Esophagus mucosa (tissue), 1 donor: ENCODE measurements around the gene MTHFS. TPM values are rescaled to one million over a fixed set of nuclear protein-coding genes. Genes with fewer than 3 reads are reported as not detected.
A peak's percentile ranks its signal among the peaks of the same experiment; 100 is the strongest.

Source experiments
- ATAC-seq: fragments of 200-7000 bp; cut with Tn5 transposase; one replicate; pipeline ENCODE4 v1.9.1; 2020
- total RNA-seq: library from RNA; stranded (reverse); gene quantifications from one replicate; pipeline ENCODE4 v1.2.4, GENCODE V29; 2023
- donor health status: DM: yes; HTN: yes; CAD: no.

Gene MTHFS
- total RNA-seq, 1 donor from 2014 or later = 16.0 TPM

DNA sequence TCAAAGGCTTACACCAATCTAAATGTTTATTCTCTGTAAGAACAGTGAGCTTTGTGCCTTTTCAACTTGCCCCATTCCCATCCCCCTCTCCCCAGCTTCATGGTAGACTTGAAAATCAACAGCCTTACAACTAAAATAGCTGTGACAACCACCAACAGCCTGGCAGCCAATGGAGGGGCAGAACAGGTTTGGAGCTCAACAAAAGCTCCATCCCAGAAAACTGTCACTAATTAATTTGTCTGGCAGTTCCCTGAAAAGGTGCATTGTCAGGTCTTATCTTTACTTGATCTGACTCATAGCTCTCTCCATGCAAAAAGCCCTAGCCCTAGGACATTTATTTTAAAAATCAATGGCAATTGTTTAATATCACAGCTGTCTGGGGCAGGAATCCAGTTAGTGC is 22.6 kb downstream of the MTHFS start:
- no peak for ATAC-seq

DNA sequence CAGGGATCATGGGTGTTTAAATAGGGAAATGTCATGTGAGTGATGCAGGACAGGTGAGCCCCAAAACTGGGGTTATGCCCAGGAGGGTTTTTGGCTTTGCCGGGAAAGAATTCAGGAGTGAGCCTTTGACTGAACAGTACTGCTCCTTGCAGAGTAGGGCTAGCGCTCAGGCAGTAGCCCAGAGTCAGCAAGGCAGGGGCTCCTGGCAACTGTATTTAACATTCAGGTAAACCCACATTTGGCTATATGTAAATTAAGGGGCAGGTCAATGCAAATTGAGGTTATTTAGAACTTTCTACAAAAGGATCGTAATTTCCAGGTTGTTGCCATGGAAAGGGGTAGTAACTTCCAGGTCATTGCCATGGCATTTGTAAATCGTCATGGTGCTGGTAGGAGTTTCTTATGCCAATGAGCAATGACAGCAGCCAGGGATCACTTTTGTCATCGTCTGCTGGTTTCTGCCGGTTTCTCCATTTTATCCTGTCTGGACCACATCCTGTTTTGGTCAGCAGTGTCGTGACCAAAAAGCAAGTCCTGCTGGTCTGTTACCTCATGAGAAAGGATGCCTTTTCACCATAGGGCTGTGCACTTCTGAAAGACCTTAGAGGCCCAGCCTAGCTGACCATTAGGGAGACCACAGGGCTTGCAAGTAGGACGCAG is 24.3 kb downstream of the MTHFS start:
- peak; percentile 42 for ATAC-seq

DNA sequence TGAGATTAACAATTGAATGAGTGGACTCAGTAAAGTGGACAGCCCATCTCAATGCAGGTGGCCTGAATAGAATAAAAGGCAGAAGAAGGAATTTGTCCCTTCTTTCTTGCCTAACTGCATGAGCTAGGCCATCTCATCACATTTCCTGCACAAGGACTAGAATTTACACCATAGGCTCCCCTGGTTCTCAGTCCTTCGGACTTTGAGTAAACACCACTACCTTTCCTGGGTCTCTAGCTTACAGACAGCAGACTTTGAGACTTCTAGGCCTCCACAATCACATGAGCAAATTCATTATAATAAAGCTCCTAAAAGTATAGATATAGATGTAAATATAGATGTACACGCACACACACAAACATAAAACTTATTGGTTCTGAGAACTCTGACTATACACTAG is 28.3 kb downstream of the MTHFS start:
- ATAC-seq = no peak

DNA sequence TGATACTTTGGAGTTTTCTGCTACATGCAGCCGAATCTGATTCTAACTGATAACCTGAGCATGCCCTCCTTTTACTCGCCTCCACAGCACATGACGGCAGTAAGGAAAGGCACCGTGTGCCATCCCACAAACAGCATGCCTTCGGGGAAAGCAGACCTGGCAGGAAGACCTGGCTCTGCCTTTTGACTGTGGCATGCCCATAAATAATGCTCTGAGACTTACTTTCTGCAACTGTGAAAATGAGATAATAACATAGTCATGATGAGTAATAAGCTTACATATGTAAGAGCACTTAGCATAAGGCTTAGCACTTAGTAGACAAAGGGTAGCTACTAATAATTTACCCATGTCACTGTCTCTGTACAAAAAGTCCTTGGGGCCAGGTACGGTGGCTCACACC is 32.9 kb downstream of the MTHFS start:
- peak; percentile 90 for ATAC-seq

DNA sequence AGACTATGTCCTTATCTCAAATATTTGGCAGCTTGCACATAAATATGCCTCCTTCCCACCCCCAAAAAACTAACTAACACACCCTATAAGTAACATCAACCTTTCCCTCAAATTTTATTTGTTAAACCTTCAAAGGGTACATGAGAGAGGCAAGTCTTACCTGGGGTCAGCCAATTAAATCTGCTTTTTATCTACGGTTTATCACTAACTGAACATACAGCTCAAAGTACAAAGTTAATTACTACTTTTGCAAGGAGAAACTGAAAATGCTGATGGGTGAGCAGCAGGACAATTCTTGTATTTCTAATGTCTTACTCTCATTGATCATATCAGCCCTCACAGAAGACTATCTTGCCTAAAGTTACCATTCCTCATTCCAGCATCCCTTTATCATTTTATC is 34.6 kb downstream of the MTHFS start:
- ATAC-seq = no peak

DNA sequence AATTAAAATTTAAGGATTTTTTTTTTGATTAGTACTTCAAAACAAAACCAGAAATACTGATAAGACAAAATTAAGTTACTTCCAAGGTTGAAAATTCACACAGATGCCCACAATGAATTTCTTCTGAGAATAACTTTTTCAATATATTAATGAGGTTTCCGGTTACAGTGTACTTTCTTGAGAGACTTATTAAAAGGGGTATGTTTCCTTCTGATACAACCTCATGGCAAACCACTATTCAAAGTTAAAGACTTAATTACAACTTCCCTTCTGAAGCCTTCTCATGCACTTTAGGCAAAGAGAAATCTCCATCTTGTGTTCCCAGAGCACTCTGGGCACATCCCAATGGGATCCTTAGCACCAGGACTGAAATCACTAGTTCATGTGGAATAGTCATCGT is 36.2 kb downstream of the MTHFS start:
- ATAC-seq = no peak

DNA sequence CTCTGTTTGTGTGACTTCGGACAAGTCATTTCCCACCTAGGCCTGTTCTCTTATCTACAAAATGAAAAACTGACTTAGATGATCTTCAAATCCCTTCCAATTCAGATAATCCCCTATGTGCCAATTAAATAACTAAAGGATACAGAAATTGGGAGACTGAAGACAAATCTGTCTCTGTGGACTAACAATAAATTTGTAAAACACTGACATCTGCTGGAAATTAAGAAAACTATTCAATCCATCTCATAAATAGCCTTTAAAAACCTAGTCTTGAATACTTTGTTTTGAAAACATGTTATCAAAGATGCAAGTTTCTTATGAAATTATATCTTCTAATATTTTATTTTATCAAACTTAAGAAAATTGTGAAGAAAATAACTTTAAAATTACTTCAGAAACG is 38.3 kb downstream of the MTHFS start:
- no peak for ATAC-seq

DNA sequence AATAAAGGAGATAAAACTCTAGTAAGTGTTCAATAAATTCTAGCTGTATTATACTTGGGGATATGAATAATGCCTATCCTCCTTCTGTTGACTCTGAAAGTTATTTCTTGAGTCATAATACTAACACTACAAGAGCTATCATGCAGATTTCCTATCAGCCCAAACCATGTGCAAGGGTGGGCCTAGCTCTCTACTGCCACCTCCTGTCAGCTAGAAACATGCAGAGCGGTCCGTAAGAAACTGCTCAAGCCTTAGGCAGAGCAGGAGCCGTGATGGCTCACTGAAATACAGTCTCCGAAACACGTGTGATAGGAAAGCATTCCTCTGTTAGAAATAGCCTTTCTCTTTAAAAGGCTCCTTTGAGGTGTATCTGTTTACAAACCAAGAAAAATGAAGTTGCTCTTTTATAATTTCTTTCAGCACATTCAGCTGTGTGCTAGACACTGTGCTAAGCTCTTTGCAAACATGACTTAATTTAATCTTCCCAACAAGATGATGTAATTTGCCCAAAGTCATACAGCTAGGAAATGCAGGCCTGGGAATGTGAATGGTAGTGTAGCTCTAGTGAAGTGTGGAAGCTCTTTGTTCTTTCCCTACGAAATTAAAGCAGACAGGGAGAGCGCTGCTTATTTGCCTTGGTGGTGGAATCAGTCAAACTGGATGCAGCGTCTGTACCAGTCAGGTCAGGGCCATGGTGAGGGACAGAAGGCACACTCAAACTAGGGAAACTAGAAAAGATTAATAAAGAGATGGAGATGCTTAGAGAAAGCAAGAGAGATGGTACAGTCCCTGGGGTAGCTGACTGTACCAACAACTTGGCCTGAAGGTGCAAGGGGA is 43.1 kb downstream of the MTHFS start:
- peak; percentile 96 for ATAC-seq

DNA sequence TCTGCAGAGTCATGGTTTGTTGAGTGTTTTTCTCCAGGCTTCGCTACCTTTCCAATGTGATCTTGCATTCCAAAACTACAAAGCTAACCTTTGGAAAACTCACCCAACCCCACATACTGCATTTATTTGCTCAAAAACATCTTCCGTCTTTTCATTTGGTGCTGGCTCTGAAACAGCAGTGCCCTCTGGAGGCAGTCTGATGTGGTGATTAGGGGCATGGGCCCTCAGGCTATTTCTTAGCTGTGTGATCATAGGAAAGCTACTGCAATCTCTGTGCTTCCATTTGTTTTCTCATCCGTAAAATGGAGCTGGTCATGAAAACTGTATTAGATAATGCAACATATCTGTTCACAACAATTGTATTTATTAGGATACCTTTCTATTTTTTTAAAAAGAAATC is 47.0 kb downstream of the MTHFS start:
- ATAC-seq = no peak

DNA sequence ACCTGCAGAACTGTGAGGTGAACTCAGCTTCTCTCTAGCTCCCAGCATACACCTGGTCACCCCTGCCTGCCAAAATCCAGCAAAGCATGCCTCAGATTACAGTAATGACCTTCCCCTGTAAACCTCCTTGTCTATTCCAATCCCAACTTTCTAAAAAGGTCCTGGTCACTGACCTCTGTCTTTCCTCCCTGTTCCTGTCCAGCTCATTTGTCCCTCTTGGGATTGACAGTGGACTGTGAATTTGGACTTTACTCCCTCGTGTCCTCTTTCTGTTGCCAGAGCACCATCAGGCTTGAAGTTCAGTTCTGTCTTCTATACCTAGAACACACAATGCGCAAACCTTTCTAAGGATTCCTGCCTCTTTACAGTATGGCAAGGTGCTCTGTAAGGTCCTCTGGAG is 50.3 kb downstream of the MTHFS start:
- ATAC-seq = no peak

DNA sequence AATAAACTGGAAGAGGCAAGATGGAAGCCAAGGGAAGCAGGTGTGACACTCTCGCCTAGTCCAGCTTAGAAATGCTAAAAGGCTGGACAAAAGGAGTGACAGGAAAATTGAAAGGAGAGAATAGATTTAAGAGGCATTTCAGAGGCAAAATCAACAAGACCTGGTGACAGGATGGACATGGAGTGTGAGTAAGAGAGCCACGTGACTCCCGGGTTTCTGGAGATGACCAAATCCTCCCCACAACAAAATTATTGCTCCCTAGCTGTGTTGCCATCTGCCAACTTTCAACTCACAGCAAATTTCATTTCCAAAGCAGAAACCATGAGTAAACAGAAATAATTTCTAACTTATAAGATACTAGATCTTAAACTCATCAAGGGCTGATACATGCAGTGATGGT is 52.6 kb downstream of the MTHFS start:
- no peak for ATAC-seq

DNA sequence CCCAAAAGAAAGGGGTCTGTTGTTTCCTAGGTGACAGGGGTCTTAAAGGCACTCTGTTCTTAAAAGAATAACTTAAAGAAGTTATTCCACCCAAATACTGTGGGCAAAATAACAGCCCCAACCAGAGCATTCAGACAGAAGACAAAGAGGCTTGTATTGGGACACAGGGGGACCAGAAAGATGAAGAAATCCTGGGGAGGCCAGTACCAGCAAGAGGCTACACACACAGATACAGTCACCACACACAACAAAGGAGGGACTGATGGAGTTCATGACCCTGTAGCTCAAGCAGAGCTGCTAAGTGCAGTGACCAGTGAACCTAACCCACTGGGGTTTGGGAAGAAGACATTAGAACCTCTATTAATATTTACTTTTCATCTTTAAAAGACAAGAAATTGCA is 59.0 kb downstream of the MTHFS start:
- ATAC-seq = no peak

DNA sequence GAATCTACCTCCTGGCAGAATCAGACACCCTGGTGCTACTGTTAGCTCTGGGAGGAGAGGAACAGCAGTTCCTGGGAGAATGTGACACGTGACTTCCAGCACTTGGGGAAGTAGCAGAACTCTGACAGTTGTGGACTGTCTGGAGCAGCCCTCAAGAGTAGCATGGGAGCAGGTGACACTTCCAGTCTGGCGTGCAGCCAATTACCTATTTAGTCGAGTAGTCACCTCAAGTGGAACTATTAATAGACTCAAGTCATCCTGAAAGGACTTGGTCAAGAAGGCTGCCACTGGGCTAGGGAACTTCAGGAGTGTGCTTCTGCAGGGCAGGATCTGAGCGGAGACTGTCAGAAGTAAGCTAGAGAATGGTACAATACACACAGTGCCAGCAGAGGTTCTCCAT is 62.3 kb downstream of the MTHFS start:
- no peak for ATAC-seq

DNA sequence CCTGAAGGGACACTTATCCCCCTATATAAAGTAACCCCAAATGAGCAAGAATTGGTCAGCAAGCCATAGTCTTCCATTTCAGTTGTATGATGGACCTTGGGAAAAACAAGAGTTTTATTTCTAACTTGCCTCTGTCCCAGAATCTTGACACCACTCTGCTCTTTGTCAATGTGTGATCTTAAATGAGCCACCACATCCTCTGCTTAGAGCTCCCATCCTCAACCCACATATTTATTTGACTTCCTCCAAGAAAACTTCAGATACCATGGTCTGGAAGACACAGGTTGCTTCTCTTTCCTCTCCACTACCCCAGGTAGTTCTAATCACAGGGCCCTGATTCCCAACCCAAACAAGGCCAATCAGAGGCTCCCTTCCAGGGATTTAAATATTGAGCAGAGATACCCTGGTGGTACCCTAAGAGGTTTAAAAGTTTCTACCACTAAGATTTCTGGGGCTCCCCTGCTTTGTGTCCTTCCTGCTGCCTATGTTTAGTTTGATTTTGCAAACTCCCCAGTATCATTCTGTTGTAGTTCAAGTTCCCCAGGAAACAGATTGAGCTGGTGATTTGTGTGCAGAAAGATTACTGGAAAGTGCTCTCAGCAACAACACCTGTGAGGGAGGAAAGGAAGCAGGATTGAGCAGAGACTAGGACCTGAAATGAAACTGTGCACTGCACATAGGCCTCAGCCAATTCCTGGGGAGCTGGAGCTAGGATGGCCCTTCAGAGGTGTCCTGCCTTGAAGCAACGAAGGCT is 64.3 kb downstream of the MTHFS start:
- ATAC-seq = no peak

DNA sequence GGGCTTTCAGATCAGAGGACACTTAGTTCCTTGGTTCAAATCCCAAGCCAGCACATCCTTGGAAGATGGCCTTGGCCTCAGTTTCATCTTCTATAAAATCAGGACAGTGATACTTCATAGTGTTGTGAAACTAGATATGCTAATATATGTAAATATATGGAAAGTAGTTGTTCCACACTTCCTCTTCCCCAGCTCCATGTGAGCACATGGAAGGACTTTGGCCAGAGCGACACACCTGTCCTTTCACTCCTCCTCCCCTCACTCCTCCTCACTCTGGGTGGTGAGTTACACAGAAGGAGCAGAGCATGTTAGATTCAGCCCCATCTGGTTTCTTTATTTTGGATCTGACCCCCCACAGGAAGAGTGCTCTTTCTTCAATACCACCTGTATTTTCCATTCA is 65.2 kb downstream of the MTHFS start:
- ATAC-seq = no peak

DNA sequence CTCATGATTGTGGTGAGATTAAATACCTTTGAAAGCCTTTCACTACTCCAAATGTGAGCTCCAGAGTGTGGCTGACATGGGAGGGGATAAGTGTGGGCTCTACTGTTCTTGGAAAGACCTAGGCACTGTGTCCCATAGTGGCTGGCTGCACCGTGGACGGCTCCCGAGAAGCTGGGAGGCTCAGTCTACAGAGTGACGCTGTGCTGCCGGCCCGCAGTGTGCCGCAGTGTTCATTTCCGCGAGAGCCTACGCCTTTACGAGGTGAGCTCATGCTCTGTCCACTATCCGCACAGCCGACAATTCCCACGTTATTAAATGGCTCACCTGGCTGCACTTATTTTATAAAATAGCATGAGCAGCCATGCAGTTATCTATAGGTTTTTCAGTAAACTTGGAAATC is 66.9 kb downstream of the MTHFS start:
- ATAC-seq = no peak

DNA sequence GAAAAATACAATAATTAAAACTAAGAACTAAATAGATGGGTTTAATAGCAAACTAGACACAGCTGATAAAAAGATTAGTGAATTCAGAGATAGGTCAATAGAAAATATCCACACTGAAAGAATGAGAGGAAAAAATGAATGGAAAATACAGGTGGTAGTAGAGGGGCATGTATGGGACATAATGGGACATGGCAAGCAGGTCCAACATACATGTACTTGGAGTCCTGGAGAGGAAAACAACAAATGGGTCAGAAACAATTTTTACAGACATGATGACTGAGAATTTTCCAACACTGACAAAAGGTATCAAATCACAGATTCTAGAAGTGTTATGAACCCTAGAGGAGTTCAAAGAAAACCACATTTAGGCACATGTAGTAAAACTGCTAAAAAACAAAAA is 68.4 kb downstream of the MTHFS start:
- no peak for ATAC-seq

DNA sequence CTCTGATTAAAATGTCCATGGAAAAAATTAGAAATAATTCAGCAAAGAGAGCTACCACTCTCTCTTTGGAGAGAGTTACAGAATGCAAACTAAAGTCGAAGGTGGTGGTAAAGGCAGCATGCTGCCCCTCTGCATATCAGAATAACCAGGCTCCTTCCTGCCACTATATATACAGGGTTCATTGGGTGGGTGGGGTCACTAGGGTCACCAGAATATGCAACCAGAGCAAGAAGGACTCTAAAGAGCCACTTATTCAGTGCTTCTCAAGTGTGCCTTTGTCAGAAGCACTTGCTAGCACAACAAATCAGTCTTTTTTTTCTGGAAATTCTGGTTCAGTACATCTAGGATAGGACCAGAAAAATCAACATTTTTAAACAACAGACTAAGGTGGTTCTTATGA is 70.0 kb downstream of the MTHFS start:
- ATAC-seq = no peak

DNA sequence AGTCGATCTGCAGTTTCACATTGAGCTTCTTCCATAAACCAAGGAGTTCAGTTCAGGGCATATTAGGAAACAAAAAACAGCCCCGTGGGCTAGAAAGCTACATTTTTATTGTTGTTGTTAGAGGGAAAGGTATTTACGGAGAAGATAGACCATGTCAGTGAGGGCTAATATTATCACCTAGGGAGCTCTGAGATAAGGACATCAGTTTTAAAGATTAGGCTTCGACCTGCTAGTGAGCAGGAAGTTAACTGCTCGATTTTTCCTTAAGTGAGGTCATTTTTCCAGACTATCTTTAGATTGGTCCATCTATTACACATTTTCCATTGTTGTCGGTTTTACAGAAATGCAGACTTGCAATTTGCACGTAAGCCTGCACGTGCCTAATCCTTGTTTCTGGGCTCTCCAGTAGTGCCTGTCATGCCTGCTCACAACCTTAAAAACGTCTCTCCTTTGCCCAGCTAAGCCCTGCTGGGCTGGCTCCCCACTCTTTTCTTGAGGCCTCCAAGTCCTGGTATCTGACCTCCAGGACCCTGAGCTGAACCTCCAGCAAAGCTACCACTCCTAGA is 72.6 kb downstream of the MTHFS start:
- no peak for ATAC-seq

DNA sequence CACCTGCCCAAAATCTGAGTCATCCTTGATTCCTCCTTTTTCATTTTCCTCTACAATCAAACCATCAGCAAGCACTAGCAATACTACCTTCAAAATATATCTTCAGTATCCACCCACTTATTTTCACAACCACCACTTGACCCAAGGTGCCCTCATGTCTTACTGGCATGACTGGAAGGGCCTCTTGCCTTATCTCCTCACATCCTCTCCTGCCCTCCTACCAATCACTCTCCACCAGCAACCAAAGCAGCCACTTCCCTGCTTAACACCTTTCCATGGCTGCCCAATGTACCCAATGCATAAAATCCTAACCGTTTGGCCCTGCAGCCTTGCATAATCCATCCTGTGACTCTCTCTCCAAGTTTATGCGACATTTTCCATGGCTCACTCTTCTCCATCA is 76.0 kb downstream of the MTHFS start:
- ATAC-seq = no peak

DNA sequence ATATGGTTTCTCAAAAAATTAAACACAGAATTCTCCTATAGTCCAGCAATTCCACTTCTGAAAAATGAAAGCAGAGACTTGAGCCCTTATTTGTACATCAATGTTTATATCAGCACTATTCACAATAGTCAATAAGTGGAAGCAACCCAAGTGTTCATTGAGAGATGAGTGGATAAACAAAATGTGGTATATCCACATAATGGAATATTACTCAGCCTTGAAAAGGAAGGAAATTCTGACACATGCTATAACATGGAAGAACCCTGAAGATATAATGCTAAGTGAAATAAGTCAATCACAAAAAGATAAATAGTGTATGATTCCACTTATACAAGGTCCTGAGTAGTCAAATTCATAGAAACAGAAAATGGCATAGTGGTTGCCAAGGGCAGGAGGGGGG is 76.6 kb downstream of the MTHFS start:
- no peak for ATAC-seq

DNA sequence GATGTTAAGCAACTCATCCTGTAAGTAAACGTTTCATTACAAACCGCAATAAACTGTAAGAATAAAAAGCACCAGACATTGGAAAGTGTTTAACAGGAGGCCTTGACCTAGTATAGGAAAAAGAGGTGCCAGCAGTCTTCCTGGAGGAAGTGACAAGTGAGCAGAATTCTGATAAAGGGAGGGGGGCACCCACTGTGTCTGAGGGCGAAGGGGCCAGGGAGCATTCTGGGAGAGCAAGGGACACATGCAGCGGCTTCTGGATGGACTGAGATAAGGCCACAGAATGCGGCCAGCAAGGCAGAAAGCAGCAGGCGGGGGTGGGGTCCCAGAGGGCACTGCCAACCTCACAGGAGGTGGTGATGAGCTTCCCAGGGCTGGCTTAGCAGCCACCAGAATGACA is 80.2 kb downstream of the MTHFS start:
- no peak for ATAC-seq

DNA sequence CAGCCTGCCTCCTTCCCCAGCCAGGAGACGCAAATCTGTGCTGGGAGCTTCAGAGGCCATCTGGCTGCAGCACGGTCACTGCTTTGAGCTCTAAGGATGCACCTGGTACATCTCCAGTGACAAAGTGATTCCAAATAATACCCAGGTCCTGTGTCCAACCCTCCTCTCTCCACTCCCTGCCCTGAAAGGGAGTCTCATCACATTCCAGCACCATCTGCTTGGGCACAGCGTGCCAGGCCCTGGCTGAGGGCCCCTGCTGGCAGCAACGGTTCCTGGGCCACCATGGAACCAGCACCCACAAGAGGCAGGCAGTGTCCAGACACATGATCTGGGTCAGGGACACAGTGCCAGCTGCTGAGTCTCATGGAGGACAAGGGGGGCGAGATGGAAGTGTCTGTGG is 81.3 kb downstream of the MTHFS start:
- no peak for ATAC-seq
